H1 (cell line): Measurements from ENCODE around the gene TMA7B.
A peak's percentile ranks its signal among the peaks of the same experiment; 100 is the strongest.

Experiments used
- ATF2 ChIP-seq: IDR thresholded peaks from 2 replicates; pipeline ENCODE4 v1.6.1; 2012; ENCODE audit warnings: low read length, inconsistent platforms
- CHD2 ChIP-seq: IDR thresholded peaks from 2 replicates; pipeline ENCODE4 v1.6.1; 2012; ENCODE audit warnings: low read length, improper control_type of control experiment
- CTCF ChIP-seq, 3 experiments: IDR thresholded peaks; 1 replicate in 2 of 3; 2 replicates in 1 of 3; pipeline versions ENCODE4 v1.5.1 to v1.6.1; 2011; ENCODE audit warnings: low read length in 3 of 3, mild to moderate bottlenecking in 3 of 3, inconsistent platforms in 2 of 3, low read depth in 1 of 3, moderate library complexity in 1 of 3; ENCODE audit not compliant: insufficient read depth in 1 of 3; ENCODE audit errors: control extremely low read depth in 1 of 3
- EP300 ChIP-seq, 2 experiments: IDR thresholded peaks; 1 replicate in 1 of 2; 2 replicates in 1 of 2; pipeline ENCODE4 v1.6.1; 2011 to 2012; ENCODE audit warnings: low read depth in 2 of 2, low read length in 2 of 2, mild to moderate bottlenecking in 2 of 2, borderline replicate concordance in 1 of 2, inconsistent platforms in 1 of 2, moderate library complexity in 1 of 2
- MAX ChIP-seq: IDR thresholded peaks from 2 replicates; pipeline ENCODE4 v1.6.1; 2012; ENCODE audit warnings: inconsistent platforms
- POLR2A ChIP-seq, 2 experiments: IDR thresholded peaks; 1 replicate in 1 of 2; 2 replicates in 1 of 2; pipeline ENCODE4 v1.6.1; 2011; ENCODE audit warnings: low read depth in 2 of 2, low read length in 2 of 2, mild to moderate bottlenecking in 2 of 2; ENCODE audit errors: control extremely low read depth in 1 of 2
- POLR2AphosphoS5 ChIP-seq: IDR thresholded peaks from 2 replicates; pipeline ENCODE4 v1.6.1; 2011; ENCODE audit warnings: low read depth, low read length
- SIX5 ChIP-seq: IDR thresholded peaks from 2 replicates; pipeline ENCODE4 v1.6.1; 2011; ENCODE audit warnings: mild to moderate bottlenecking, low read depth, low read length
- SP1 ChIP-seq: IDR thresholded peaks from 2 replicates; pipeline ENCODE4 v1.6.1; 2011; ENCODE audit warnings: low read depth, low read length
- YY1 ChIP-seq: IDR thresholded peaks from 2 replicates; pipeline ENCODE4 v1.6.1; 2011; ENCODE audit warnings: low read depth, mild to moderate bottlenecking, low read length
- ZNF274 ChIP-seq: IDR thresholded peaks from 2 replicates; pipeline ENCODE4 v1.7.0; 2012; ENCODE audit warnings: low read length, borderline replicate concordance; ENCODE audit errors: extremely low read depth

GRCh38 chr22:39927544-39927943 lies 32.7 kb upstream of the TMA7B start:
- TF ChIP-seq ZNF274 (no peak), SIX5 (no peak), YY1 (0 out of 2 replicates have a peak, but pooled peaks have one; percentile 45), EP300 (IDR thresholded peaks at IDR 0.05; ENCODE audit: borderline replicate concordance in 1 of 2, low read depth in 2 of 2, low read length in 2 of 2) (no peak), POLR2AphosphoS5 (no peak), SP1 (no peak), MAX (no peak), CHD2 (no peak), POLR2A (IDR thresholded peaks at IDR 0.05; ENCODE audit: control extremely low read depth in 1 of 2, low read depth in 2 of 2, low read length in 2 of 2) (no peak), ATF2 (no peak), CTCF (IDR thresholded peaks at IDR 0.05; ENCODE audit: control extremely low read depth in 1 of 3, insufficient read depth in 1 of 3, low read depth in 1 of 3, low read length in 3 of 3) (peak; percentile 65 to 83 (median 79))
